SK-N-MC (cell line): Measurements from ENCODE around the gene PRSS23.
"Not testable (repeated sequence)": the region's sequence is repeated elsewhere in the genome, so short reads cannot be mapped to it uniquely, and the experiment has no call there.

Source experiments
- DNase-seq: peaks from one replicate; pipeline ENCODE4 v3.0.0-alpha.2; 2011; ENCODE audit warnings: low read depth, low spot score
- H3K27ac ChIP-seq: fragments of 200-600 bp; sonication (generic); 2 replicates; pipeline ENCODE4 v1.5.1; 2016; ENCODE audit warnings: mixed run types
- H3K36me3 ChIP-seq: fragments of 200-600 bp; sonication (generic); 2 replicates; pipeline ENCODE4 v1.6.1; 2017; ENCODE audit warnings: antibody characterized with exemption, low read length, mixed read lengths; ENCODE audit not compliant: insufficient read depth
- H3K4me3 ChIP-seq: fragments of 200-600 bp; sonication (generic); 2 replicates; pipeline ENCODE4 v1.5.1; 2016
- H3K9ac ChIP-seq: fragments of 200-600 bp; sonication (generic); 2 replicates; pipeline ENCODE4 v1.8.0; 2017; ENCODE audit warnings: mixed run types, mixed read lengths; ENCODE audit not compliant: insufficient read length
- H3K9me3 ChIP-seq: fragments of 200-600 bp; sonication (generic); 2 replicates; pipeline ENCODE4 v1.6.1; 2017; ENCODE audit warnings: low read depth, mild to moderate bottlenecking, antibody characterized with exemption, low read length, moderate library complexity, mixed read lengths
- EZH2 ChIP-seq: fragments of 200-600 bp; sonication (generic); IDR thresholded peaks from one replicate; pipeline ENCODE4 v1.6.1; 2017; ENCODE audit warnings: antibody characterized with exemption
- FOXP2 ChIP-seq: optimal IDR thresholded peaks from 2 replicates; pipeline ENCODE3; 2011; ENCODE audit warnings: mild to moderate bottlenecking, moderate library complexity; ENCODE audit not compliant: insufficient read depth; ENCODE audit errors: extremely low read length, control extremely low read depth
- POLR2AphosphoS5 ChIP-seq: IDR thresholded peaks from 2 replicates; pipeline ENCODE4 v1.6.1; 2012; ENCODE audit warnings: mild to moderate bottlenecking, low read depth, low read length, borderline replicate concordance

PRSS23 gene

DNA sequence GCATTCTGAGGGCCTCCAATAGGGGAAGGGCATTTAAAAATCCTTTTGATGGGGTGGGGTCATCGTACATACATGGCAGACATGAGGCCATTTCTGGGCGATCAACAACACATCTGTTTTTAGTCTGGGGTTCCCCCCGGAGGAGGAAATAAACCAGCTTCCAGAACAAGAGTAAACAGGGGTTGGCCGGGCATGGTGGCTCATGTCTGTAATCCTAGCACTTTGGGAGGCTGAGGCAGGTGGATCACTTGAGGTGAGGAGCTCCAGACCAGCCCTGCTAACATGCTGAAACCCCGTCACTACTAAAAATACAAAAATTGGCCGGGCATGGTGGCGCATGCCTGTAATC is 12.0 kb downstream of the PRSS23 start:
- Histone ChIP-seq H3K9ac (no peak overlapping the region), H3K4me3 (no peak overlapping the region), H3K36me3 (no peaks in the 10 kb centered on the region), H3K27ac (no peak overlapping the region), H3K9me3 (no peaks in the 10 kb centered on the region)
- TF ChIP-seq FOXP2: no peak
- no peak for TF ChIP-seq POLR2AphosphoS5
- no peak for TF ChIP-seq EZH2
- DNase-seq: no peak

DNA sequence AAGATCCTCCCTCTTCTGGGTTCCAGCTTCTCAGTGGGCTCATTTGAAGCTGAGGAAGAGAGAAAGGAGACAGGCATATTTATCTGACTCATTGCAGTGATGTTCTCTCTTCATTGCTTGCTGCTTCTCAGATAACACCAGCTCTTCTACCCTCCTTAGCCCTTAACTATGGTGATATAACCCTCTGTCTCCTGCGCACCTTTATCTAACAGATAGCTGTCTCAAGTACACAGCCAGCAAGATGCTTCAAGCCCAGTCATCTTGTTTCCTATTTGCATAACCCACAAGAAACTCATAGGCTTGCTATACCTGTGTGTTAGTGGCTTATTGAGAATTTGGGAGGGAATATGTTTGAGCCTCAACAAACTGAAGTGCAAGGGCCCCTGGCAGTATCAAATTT is 12.6 kb downstream of the PRSS23 start:
- no peak overlapping the region for H3K27ac ChIP-seq
- H3K36me3 ChIP-seq: no peaks in the 10 kb centered on the region
- DNase-seq: no peak
- no peak for TF ChIP-seq EZH2
- no peak for TF ChIP-seq POLR2AphosphoS5
- TF ChIP-seq FOXP2: no peak
- no peak overlapping the region for H3K9ac ChIP-seq
- no peaks in the 10 kb centered on the region for H3K9me3 ChIP-seq
- H3K4me3 ChIP-seq: no peak overlapping the region

DNA sequence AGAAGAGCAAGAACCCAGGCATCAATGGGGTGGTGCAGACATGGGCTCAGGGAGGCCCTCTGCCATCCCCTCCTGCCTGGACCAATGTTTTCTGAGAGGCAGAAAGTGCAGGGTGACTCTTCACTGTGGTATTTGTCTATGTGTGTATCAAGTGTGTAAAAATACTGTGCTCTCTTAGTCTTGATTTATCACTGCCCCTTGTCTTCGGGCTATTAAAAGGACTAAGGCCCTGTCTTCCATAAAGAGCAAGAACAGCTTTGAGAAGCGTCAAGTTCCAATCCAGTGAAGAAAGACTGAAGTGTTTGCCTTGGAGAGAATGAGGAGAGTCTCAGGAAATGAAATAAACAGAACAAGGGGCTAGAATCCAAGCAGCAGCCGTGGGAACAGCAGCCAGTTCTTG is 14.4 kb downstream of the PRSS23 start:
- Histone ChIP-seq H3K9ac (no peak overlapping the region), H3K4me3 (no peak overlapping the region), H3K9me3 (no peaks in the 10 kb centered on the region), H3K27ac (no peak overlapping the region), H3K36me3 (no peaks in the 10 kb centered on the region)
- TF ChIP-seq FOXP2 (no peak), POLR2AphosphoS5 (no peak), EZH2 (no peak)
- no peak for DNase-seq

DNA sequence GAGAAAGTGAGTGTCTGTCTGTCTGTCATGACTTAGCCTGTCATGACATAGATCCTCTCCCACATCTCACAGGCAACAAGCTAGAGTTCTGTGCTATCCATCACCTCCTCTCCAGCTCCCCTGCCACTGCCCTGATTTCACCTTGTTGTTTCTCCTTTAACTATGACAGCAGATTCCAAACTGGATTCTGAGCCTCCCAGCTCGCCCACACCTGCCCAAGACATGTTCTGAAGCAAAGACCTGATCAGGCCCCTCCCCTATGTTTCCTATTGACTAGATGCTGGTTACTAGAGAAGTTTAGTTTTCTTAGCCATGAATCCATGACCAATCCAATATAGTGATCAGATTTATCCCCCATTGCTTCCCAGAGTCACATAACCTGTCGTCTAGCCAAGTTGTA is 15.4 kb downstream of the PRSS23 start:
- H3K9me3 ChIP-seq: no peaks in the 10 kb centered on the region
- no peak for DNase-seq
- no peak overlapping the region for H3K4me3 ChIP-seq
- TF ChIP-seq POLR2AphosphoS5 (no peak), FOXP2 (no peak), EZH2 (no peak)
- no peaks in the 10 kb centered on the region for H3K36me3 ChIP-seq
- H3K9ac ChIP-seq: no peak overlapping the region
- no peak overlapping the region for H3K27ac ChIP-seq

DNA sequence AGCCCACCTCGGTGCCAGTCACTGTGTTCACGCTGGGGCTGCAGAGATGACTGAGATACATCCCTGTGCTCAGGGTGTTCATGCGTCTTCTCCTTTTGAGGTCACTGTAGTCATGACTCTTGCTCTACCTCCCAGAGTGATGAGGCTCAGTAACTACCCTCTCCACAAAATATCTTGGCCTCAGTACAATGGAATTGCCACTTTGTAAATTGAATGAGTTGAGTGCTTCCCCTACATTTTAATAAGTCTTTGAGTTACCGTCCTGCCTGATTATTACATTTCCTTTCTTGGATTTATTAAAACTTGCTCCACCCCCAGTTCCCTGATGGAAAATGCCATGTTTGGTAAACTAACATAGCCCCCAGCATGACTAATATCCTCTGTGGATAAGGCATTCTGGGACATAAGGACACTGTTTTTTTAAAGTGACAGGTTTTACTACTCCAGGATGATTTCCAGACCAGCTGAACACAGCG is 15.9 kb downstream of the PRSS23 start:
- H3K4me3 ChIP-seq: peak overlapping the region; percentile 6; the same call in 1 of the 2 replicates
- H3K9ac ChIP-seq: peak overlapping the region; percentile 46
- H3K27ac ChIP-seq: no peak overlapping the region
- TF ChIP-seq POLR2AphosphoS5: no peak
- no peak for TF ChIP-seq FOXP2
- no peak for TF ChIP-seq EZH2
- DNase-seq: no peak
- no peaks in the 10 kb centered on the region for H3K36me3 ChIP-seq
- H3K9me3 ChIP-seq: no peaks in the 10 kb centered on the region

DNA sequence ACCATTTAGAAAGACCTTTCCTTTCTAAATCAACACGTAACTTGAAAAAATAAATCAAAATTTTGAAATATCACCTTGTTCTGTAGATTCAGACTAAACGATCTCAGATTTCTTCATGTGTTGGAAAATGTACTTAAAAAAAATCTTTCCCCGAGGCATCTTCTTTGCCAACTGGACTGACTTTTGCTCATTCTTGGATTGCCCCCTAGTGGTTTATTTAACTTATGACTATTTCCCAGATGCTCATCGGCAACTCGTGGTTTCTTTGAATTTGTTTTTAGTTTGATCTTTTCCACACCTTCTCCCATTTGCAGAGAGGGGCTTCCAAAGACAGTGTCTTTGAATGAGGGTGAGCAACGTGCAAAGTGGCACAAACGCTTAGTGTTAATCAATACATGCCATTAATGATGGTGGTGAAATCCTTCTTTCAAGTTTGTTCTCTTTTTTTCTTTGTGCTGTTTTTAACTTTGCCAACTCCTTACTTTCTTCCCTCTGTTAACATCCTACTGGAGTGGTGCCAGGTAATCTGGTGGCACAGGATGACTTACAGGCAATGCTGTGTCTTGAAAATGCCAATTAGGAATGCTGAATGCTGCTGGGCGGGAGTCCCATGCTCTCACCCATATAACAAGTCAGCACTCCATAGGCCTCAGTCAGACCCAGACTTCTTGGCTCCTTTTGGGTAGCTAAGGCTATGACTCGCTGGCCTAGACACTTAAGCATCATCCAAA is 18.3 kb downstream of the PRSS23 start:
- TF ChIP-seq POLR2AphosphoS5 (no peak), FOXP2 (no peak), EZH2 (no peak)
- peak overlapping the region; percentile 57 for H3K4me3 ChIP-seq
- no peak overlapping the region for H3K9ac ChIP-seq
- DNase-seq: peak; percentile 78
- H3K27ac ChIP-seq: no peak overlapping the region
- no peaks in the 10 kb centered on the region for H3K9me3 ChIP-seq
- no peaks in the 10 kb centered on the region for H3K36me3 ChIP-seq

DNA sequence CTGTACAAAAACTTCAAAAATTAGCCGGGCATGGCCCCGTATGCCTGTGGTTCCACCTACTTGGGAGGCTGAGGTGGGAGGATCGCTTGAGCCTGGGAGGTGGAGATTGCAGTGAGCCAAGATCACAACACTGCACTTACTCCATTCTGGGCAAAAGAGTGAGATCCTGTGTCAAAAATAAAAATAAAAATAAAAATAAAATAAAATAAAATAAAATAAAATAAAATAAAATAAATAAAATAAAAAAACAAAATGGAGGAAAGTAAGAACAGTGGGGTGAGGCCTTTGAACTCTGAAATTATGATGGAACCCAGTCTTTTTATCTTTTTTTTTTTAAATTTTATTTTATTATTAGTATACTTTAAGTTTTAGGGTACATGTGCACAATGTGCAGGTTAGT is 23.8 kb downstream of the PRSS23 start:
- not testable (repeated sequence) for H3K27ac ChIP-seq, H3K9me3 ChIP-seq, H3K4me3 ChIP-seq, H3K9ac ChIP-seq, DNase-seq, H3K36me3 ChIP-seq

DNA sequence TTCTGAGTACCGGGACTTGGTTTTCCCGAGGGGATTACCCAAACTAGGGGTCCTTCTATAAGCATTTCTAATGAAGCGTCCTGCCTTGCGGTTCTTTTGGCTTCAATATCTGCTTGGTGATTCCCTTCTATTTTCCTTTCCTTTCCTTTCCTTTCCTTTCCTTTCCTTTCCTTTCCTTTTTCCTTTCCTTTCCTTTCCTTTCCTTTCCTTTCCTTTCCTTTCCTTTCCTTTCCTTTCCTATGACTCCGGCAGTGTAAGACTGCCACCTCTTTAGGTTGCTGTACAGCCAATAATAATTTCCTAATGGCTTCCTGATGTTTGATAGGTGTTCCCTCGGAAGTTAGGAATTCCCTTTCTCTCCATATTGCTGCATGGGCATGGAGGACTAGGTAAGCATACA is 34.0 kb downstream of the PRSS23 start:
- DNase-seq, H3K9me3 ChIP-seq, H3K9ac ChIP-seq, H3K4me3 ChIP-seq, H3K27ac ChIP-seq, H3K36me3 ChIP-seq: not testable (repeated sequence)

DNA sequence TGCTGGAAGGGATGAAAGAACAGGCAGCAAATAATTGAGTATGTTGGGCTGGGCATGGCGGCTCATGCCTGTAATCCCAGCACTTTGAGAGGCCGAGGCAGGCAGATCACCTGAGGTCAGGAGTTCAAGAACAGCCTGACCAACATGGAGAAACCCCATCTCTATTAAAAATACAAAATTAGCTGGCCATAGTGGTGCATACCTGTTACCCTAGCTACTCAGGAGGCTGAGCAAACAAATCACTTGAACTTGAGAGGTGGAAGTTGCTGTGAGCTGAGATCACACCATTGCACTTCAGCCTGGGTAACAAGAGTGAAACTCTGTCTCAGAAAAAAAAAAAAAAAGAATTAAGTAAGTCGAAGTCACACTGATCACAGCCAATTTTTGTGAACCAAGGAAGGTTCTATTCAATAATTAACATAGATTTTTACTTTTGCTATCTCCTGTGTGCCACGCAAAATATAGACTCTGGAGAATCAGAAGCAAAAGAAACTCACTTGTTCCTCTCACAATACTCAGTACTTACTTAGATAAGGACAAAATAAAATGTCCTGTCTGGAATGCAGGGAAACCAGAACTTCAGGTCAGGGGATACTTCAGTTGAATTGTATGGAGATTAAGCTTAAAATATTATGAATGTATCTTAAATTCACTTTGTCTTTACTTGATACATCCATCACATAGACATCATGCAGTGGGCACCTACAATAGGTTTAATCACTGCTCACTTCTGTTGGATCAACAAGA is 44.6 kb downstream of the PRSS23 start:
- not testable (repeated sequence) for H3K4me3 ChIP-seq, DNase-seq, H3K36me3 ChIP-seq

More for the DNA sequence above, 44.6 kb downstream of the PRSS23 start:
- H3K9me3 ChIP-seq, H3K27ac ChIP-seq, H3K9ac ChIP-seq: not testable (repeated sequence)
